ENCODE data around the gene CDR2L. TPM values are rescaled to one million over a fixed set of nuclear protein-coding genes. Genes with fewer than 3 reads are reported as not detected.
A peak's percentile ranks its signal among the peaks of the same experiment; 100 is the strongest.

Gene CDR2L
- total RNA-seq, 1 donor from 2014 or later = 17.2 TPM

DNA sequence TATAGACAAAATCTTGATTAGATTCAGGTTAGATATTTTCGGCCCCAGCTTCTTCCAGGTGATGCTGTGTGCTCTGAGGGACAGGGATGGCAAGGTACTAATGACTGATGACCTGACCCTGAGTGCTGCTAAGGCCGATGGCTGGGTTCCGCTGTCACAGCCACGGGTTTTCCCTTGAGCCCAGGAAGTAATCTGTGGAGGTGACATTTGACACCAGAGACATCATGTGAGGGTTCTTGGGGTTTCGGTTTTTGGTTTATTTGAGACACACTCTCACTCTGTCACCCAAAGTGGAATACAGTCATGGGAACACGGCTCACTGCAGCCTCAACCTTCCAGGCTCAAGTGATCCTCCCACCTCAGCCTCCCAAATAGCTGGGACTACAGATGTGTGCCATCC, 41.9 kb upstream of the CDR2L start:
- peaks cover 8% of the 10 kb centered on the region for H3K4me1 Mint-ChIP-seq (ENCODE audit: low read depth)
- H3K27ac Mint-ChIP-seq = no peak overlapping the region
- no peaks in the 10 kb centered on the region for H3K36me3 Mint-ChIP-seq (ENCODE audit: insufficient read depth)
- no peak overlapping the region for H3K4me3 Mint-ChIP-seq (ENCODE audit: low read depth)
- no peak for DNase-seq (ENCODE audit: low spot score, unreplicated experiment)
- TF ChIP-seq, protein P1, sequence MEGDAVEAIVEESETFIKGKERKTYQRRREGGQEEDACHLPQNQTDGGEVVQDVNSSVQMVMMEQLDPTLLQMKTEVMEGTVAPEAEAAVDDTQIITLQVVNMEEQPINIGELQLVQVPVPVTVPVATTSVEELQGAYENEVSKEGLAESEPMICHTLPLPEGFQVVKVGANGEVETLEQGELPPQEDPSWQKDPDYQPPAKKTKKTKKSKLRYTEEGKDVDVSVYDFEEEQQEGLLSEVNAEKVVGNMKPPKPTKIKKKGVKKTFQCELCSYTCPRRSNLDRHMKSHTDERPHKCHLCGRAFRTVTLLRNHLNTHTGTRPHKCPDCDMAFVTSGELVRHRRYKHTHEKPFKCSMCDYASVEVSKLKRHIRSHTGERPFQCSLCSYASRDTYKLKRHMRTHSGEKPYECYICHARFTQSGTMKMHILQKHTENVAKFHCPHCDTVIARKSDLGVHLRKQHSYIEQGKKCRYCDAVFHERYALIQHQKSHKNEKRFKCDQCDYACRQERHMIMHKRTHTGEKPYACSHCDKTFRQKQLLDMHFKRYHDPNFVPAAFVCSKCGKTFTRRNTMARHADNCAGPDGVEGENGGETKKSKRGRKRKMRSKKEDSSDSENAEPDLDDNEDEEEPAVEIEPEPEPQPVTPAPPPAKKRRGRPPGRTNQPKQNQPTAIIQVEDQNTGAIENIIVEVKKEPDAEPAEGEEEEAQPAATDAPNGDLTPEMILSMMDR (IDR thresholded peaks at IDR 0.05; ENCODE audit: unreplicated experiment) = no peak
- peaks cover 43% of the 10 kb centered on the region for H3K27me3 Mint-ChIP-seq
- H3K9me3 Mint-ChIP-seq (ENCODE audit: low read depth) = no peaks in the 10 kb centered on the region

DNA sequence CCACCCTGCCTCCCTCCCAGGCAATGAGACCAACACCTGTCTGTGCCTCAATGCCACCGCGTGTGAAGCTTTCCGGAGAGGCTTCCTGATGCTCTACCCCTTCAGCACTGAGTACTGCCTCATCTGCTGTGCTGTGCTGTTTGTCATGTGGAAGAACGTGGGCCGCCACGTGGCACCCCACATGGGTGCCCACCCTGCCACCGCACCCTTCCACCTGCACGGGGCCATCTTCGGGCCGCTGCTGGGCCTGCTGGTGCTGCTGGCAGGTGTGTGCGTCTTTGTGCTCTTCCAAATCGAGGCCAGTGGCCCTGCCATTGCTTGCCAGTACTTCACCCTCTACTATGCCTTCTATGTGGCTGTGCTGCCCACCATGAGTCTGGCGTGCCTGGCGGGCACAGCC, 40.8 kb upstream of the CDR2L start:
- no peak overlapping the region for H3K27ac Mint-ChIP-seq
- H3K4me1 Mint-ChIP-seq (ENCODE audit: low read depth) = peaks cover 8% of the 10 kb centered on the region
- H3K4me3 Mint-ChIP-seq (ENCODE audit: low read depth) = no peak overlapping the region
- H3K36me3 Mint-ChIP-seq (ENCODE audit: insufficient read depth) = no peaks in the 10 kb centered on the region
- H3K9me3 Mint-ChIP-seq (ENCODE audit: low read depth) = no peaks in the 10 kb centered on the region
- DNase-seq (ENCODE audit: low spot score, unreplicated experiment) = no peak
- TF ChIP-seq, protein P1 (IDR thresholded peaks at IDR 0.05; ENCODE audit: unreplicated experiment) = no peak
- H3K27me3 Mint-ChIP-seq = peaks cover 38% of the 10 kb centered on the region

DNA sequence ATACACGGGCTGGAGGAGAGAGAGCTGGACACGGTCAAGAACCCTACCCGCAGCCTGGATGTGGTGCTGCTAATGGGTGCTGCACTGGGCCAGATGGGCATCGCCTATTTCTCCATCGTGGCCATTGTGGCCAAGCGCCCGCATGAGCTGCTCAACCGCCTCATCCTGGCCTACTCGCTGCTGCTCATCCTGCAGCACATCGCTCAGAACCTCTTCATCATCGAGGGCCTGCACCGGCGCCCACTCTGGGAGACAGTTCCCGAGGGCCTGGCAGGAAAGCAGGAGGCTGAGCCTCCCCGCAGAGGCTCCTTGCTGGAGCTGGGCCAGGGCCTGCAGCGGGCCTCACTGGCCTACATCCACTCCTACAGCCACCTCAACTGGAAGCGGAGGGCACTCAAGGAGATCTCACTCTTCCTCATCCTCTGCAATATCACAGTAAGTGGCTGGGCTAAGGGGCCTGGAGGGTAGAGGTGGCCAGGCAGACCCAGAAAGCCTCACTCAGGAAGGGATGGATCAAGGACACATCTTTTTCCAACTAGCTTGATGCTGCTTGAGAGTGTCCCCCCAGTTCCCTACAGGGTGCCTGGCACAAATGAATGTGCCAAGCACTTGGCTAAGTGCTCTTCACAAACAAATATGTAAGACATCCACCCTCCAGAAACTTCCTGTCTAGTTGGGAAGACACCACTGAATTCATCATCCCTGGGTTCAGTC, 40.2 kb upstream of the CDR2L start:
- Mint-ChIP-seq H3K36me3 (ENCODE audit: insufficient read depth) (peaks cover under 1% of the 10 kb centered on the region), H3K9me3 (ENCODE audit: low read depth) (no peaks in the 10 kb centered on the region), H3K4me3 (ENCODE audit: low read depth) (no peak overlapping the region), H3K27me3 (peaks cover 33% of the 10 kb centered on the region), H3K27ac (no peak overlapping the region), H3K4me1 (ENCODE audit: low read depth) (peaks cover 8% of the 10 kb centered on the region)
- DNase-seq (ENCODE audit: low spot score, unreplicated experiment) = no peak
- TF ChIP-seq, protein P1 (IDR thresholded peaks at IDR 0.05; ENCODE audit: unreplicated experiment) = no peak

DNA sequence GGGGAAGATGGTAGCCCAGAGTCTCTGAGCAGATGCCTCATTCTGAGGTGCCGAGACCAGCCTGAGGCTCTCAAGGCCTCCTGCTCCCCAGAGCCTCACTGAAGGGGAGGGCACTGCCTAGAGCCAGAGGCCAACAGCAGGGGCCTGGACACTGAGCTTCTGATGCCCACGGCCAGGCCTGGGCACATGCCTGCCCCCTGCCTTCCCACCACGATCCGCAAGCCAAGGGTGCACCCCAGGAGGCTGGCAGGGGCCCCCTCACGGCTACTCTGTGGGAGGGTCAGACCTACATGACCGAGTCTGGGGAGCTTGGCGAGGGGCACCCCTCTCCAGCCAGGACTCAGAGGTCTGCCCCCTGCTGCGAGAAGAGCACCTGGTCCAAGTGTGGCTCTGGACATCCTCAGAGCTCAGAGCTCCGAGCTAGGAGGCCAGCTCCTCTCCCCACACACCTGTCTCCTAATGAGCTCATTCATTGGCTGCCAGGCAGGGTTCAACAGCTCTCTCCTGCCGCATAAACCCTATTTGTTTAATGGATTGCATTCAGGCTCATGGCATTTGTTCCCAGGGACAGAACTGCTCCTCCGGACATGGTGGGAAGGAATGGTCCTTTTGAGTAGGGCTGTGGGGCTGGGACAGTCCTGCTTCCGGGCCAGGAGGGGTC, 37.8 kb upstream of the CDR2L start:
- Mint-ChIP-seq H3K27ac (peak overlapping the region; percentile 37), H3K4me1 (ENCODE audit: low read depth) (peaks cover 8% of the 10 kb centered on the region), H3K36me3 (ENCODE audit: insufficient read depth) (peaks cover 5% of the 10 kb centered on the region), H3K4me3 (ENCODE audit: low read depth) (no peak overlapping the region), H3K9me3 (ENCODE audit: low read depth) (no peaks in the 10 kb centered on the region), H3K27me3 (peaks cover 16% of the 10 kb centered on the region)
- TF ChIP-seq, protein P1 (IDR thresholded peaks at IDR 0.05; ENCODE audit: unreplicated experiment) = no peak
- DNase-seq (ENCODE audit: low spot score, unreplicated experiment) = no peak

DNA sequence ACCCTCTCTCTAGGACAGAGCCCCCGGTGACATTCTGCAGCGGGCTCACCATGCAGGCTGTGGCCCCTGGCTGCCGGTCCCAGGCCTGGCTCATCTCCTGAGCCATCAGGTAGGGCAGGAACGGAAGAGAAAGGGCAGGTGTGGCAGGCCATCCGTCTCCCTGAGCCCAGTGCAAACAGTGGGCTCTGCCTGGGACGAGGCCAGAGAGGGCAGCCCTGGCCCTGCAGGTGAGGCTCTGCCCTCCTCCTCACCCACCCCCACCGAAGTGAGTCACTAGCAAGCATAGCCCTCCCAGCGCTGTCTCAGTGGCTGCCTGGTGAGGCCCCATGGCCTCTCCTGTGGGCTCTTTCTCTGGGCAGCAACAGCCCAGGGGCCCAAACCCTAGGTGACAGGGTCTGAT, 37.2 kb upstream of the CDR2L start:
- H3K9me3 Mint-ChIP-seq (ENCODE audit: low read depth) = no peaks in the 10 kb centered on the region
- peaks cover 10% of the 10 kb centered on the region for H3K36me3 Mint-ChIP-seq (ENCODE audit: insufficient read depth)
- H3K27ac Mint-ChIP-seq = peak overlapping the region; percentile 37
- peaks cover 8% of the 10 kb centered on the region for H3K4me1 Mint-ChIP-seq (ENCODE audit: low read depth)
- TF ChIP-seq, protein P1 (IDR thresholded peaks at IDR 0.05; ENCODE audit: unreplicated experiment) = no peak
- no peak overlapping the region for H3K4me3 Mint-ChIP-seq (ENCODE audit: low read depth)
- DNase-seq (ENCODE audit: low spot score, unreplicated experiment) = no peak
- H3K27me3 Mint-ChIP-seq = peaks cover 12% of the 10 kb centered on the region
